ENCODE data around the gene SH3BP4.

GRCh38 chr2:235024931-235025773 lies 73.3 kb downstream of the SH3BP4 start:
- TF ChIP-seq CTCF (IDR thresholded peaks at IDR 0.05; ENCODE audit: borderline replicate concordance, extremely low read depth, low read length, poor library complexity, severe bottlenecking) (no peak), EZH2 (IDR thresholded peaks at IDR 0.05; ENCODE audit: borderline replicate concordance, low read depth, low read length, severe bottlenecking) (no peak)

Data from DND-41 (cell line).